ENCODE results near the gene PTPRM.

DNA sequence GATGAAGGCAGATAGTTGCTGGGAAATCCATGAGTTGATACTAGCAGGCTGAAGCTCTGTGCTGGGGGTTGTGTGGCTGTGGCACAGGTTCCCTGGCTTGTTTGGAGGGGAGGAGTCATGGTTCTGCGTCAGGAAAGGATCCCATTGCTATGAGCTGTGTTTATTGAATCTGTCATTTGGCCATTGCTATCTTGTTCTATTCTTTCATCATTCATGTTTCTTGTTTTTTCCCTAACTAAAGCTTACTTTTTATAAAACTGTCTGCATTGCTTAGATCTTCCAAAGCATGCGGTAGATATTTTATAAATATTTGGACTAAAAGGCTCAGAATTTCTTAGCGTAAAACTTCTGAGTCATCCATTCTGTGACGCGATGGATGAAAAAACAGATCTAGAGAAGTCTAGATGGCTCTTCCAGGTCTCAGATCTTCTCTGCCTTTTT, 335.3 kb downstream of the PTPRM start:
- TF ChIP-seq CTCF (IDR thresholded peaks at IDR 0.05) (no peak), EZH2 (IDR thresholded peaks at IDR 0.05) (no peak)

Measured in neural progenitor cell (in vitro differentiated cells).